GM19193 (cell line): Measurements from ENCODE around the gene KRT78.

ENCODE experiments used
- POLR2A ChIP-seq: IDR thresholded peaks from 4 replicates; pipeline ENCODE4 v1.6.1; 2011; ENCODE audit not compliant: insufficient read depth, insufficient read length; ENCODE audit errors: extremely low read depth

The KRT78 gene

DNA sequence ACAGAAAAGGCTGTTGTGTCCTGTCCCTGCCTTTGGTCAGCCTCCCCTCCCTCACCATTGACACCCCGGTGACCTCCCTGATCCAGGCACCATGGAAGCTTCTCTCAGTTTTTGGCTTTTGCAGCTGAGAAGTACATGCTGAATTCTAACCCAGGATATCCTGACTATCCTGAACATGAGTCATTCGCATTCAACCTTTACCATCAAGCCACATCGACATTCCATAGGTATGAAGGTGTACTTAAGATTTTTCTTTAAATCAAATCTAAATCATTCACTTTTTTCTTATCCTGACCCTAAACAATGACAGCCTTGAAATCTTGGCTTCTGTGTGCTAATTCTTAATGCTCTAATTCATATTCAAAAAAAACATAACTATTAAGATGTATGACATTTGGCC is 8.7 kb upstream of the KRT78 start:
- TF ChIP-seq POLR2A: no peak

DNA sequence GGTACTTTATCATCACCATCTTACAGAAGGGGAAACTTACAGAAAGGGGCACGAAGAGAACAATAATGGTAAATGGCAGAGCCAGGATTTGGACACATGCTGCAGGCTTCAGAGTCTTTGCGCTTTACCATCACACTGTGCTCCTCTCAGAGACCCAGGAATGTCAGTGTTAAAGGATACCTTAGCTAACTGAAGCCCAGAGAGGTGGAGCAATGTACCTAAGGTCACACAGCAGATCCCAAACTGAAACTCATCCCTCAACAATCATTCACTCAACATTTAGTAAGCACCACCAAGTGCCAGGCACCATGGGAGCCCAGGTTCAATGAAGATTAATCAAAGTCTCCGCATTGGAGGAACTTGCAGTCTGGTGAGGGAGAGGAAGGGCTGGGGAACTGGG is 8.0 kb upstream of the KRT78 start:
- no peak for TF ChIP-seq POLR2A

DNA sequence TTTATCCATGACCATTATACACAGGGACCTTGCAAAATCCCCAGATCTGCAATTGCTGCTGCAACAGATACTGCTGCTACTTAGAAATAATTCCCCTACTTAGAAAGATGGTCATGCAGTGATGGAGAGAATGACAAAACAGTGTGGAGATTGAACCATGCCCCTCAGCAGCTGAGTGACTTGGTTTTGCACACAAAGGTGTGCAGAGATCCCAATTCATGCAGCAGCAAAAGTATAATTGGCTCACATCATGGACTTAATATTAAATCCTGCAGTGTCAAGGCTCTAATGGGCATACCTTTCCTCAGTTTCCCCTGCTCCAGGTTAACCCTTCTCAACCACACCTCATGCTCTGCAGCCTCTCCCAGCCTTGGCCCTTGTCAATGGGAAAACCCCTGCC is 3.0 kb upstream of the KRT78 start:
- TF ChIP-seq POLR2A: no peak

DNA sequence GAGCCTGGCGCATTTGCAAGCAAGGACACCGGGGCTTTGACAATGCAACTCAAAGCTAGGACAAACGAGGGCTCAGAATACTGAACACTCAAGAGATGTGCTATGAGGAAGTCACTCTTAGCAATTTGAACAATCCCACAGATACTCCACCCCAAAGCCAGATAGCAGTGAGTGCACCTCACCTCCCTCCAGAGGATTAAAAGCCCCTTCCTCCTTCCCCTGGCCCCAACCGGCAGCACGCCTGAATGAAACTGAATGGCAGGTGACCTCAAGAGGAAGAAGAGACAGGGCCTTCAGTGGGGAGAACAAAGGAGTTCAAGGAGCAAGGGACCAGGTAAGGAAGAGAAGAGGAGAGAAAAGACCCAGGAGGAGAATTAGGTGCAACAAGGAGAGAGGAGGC is 1.9 kb upstream of the KRT78 start:
- TF ChIP-seq POLR2A: no peak

DNA sequence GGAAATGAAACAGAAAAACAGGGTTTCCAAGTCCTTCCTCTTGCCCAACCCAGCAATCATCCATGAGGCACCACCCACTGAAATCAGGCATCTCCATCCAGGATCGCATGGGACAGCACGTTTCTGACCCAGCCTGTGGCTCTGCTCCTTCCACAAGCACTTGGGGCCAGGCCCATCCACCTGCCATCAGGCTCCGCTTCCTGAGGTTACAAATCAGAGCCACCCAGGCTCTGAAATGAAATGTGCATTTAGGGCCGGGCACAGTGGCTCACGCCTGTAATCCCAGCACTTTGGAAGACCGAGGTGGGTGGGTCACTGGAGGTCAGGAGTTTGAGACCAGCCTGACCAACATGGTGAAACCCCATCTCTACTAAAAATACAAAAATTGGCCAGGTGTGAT is 717 bp upstream of the KRT78 start:
- no peak for TF ChIP-seq POLR2A

DNA sequence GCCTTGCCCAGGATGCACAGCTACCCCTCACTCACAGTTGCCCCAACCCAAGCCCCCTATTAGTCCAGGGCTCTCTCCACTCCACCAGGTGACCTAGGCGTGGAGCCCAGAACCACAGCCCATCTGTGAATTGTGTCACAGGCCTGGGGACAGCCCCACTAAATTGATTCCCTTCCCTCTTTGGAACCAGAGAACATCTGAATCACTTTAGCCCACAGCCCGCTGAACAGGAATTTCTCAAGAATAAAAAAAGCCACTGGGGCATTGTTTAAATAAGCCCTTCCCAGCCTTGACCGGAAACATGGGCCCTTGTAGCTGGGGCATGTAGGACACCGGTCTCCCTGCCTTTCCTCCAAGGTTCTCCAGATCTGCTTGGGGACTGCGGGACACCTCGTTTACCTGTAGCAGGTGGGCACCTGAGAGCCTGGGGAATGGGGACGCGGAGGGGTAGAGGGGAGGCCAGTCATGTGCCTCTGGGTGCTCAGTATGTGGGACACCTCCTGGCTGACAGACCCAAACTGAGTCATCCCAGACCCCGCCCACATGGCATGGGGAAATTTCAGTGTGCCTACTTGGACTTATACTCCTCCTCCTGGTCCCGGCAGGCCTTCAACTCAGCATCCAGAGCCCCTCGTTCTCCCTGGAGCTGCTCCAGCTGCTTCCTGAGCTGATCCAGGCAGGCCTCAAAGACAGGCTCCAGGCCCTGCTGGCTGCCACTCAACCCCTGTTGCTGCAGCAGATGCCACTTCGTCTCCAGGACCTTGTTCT is 1.3 kb downstream of the KRT78 start:
- TF ChIP-seq POLR2A: no peak

DNA sequence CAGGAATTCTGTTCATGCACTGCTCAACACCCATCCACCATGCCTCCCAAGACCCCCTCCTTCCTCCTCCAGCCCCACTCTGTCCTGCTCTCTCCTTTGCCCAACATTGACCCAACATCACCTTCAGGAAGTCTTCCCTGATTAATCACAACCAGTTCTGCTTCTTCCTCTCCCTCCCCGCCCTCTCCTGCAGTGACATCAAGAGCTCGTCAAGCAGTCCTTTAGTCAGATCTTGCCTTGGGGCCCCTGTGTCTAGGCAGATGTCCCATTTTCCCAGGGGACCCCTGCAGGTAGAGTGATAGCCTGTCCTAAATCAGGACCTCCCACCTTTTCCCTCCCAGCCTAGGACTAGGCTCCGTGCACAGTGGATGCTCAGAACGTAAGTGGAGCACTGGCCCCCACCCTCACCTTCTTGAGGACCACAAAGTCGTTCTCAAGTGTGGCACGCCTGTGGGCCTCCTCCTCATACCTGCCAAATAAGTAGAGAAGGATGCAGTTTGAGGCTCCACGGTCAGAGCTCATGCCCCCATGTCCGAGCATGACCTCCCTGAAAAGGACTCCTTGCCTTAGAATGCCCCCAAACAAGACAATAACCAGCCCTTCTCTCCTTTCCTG is 2.3 kb downstream of the KRT78 start:
- TF ChIP-seq POLR2A: no peak

DNA sequence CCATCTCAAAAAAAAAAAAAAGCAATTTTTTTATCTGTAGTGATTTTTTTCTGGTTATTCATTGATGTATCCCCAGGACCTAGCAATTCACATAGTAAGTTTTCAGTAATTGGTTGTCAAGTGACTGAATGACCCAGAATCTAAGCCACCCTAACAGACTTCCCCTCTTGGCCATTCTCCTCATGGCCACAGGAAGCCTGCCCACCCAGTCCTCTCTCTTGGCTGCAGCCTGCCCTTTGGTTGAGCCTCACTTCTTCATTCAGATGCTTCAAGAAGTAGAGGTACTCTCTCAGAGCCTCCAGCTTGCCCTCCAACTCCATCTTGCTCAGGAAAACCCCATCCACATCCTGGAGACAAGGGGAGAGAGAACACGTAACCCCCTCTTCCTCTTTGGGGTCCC is 2.8 kb downstream of the KRT78 start:
- no peak for TF ChIP-seq POLR2A

DNA sequence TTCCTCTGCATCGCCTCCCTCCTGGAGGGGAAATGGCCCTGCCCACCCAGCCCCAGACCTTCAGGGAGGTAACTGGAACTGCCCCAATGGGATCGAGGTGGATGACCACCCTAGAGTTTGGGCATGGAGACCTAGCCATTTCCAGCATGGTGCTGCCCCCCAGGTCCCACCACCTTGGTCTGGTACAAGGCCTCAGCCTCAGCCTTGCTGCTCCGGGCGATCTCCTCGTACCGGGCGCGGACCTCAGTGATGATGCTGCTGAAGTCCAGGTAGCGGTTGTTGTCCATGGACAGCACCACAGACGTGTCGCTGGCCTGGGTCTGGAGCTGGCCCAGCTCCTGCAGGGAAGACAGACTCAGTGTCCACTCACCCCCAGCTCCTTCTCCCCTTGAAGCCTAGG is 4.4 kb downstream of the KRT78 start:
- no peak for TF ChIP-seq POLR2A

DNA sequence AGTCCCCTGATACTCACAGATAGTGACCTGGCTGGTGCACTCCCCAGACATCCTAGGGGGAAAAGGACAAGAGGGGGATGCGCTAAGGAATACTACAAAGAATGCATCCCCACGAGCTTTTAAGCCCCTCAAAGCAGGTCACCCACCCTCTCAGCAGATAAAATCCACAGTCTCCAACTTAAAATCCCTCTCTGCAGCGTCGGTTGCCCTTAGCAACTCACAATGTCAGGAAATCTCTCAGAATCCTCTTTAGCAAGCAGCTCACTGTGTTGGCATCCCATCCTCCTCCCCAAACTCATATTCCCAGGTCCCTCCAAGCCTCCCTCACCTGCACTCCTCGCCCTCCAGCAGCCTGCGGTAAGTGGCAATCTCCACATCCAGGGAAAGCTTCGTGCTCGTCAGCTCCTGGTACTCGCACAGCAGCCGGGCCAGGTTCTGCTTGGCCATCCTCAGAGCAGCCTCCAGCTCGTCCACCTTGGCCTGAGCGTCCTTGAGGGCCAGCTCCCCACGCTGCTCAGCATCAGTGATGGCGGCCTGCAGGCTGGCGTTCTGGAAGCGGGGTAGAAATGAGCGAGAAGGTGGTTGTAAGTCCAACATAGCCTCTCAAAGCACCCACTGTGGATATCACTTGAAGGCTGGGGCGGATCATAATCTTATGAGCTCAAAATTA is 9.2 kb downstream of the KRT78 start:
- TF ChIP-seq POLR2A: no peak

DNA sequence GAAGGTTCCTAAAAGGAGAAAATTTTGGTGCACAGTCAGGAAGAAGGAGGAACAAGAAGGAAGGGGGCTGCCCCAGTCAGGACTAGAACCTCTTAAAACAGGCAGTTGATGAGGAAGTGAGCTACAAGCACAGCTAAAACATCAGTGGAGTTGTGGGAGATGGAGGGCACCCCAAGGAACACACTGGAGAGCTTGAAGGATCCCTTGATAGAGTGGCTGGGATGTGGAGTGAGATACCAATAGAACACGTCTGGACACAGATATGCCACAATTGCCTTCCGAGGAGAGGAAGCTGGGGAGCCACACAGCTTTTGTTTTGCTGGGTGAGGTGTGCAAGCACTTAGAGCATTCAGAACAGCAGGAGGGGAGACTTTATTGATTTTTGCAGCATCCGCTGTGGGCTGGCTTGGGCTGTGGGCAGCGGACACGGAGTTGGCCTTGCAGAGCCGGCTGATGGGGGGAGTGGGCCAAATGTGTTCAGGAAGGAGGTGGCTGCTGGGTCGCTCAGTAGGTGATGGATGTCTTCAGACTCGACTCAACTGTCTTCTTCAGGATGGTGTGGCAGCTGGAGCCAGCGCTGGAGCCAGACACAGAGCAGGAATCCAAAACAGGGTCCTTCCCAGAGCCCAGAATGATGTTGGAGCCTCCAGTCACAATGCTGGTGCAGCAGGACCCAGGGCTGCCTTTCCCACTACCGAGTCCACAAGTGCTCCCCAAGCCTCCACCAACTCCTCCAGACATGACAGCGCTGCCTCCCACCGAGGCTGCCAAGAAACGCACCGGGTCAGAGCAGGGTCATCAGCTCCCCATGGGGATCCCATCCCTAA is 10.0 kb downstream of the KRT78 start:
- TF ChIP-seq POLR2A: no peak

DNA sequence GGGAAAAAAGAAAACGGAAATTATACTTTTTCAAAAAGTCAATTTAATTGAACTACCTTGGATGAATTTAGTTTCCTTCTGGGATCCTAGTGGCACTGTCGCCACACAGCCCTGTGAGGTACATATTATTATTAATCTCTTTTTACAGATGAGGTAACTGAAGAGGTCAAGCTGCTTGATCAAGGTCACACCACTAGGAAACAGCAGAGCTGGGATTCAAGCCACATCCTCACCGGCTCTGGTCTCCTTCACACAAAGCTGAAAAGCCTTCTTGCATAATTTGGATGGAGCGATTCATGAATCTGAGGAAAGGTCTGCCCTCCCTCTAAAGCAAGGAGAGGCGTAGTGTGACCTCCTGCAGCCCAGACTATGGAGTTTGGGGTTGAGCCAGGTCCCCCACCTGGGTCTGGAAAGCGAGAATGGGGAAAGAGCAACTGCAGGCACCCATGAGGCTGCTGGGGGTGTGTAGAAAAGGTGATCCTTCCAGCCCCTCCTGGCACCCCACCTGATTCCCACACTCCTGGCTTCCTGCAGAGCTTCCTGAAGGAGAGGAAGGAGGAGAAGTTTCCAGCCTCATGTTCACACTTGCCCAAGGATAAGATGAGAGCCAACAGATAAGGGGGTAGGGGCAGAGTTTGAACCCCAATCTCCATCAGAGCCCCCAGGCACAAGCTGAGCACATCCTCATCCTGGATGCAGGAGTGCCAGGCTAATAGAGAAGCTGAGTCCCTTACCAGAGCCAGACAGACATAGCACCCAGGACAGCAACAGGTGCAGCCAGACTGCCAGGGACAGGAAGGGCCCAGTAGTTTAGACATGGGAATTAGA is 10.8 kb downstream of the KRT78 start:
- no peak for TF ChIP-seq POLR2A

DNA sequence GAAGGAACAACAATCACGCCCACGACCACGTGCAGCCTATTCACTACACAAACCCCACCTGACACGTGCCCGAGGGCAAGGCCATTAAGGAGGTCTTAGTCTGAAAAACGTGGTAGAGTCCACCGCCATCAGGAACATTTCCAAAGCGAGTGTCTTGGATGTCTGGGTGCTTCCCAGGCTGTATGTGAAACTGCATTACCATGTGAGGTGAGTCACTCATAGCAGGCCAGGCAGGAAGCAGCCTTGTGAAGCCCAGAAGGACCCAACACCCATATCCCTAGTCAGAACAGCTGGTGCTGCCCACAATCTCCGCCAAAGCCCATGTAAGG is 11.4 kb downstream of the KRT78 start:
- TF ChIP-seq POLR2A: no peak
